OCI-LY1 (cell line): Measurements from ENCODE around the gene NKD1.

Experiments
- H2AFZ ChIP-seq: fragments of 200-600 bp; sonication (generic), shearing (Covaris generic); 2 replicates; pipeline ENCODE4 v1.6.0; 2014; ENCODE audit warnings: antibody characterized with exemption, mild to moderate bottlenecking, low read length
- H3F3A ChIP-seq: fragments of 200-600 bp; sonication (generic), shearing (Covaris generic); 2 replicates; pipeline ENCODE4 v1.6.0; 2014; ENCODE audit warnings: mild to moderate bottlenecking, antibody characterized with exemption, low read length, moderate library complexity; ENCODE audit not compliant: insufficient read depth
- H3K27ac ChIP-seq: fragments of 200-600 bp; sonication (generic); 2 replicates; pipeline ENCODE4 v1.5.1; 2014; ENCODE audit warnings: low read length, mixed run types, mild to moderate bottlenecking, low read depth; ENCODE audit not compliant: poor library complexity, severe bottlenecking
- H3K27me3 ChIP-seq: fragments of 200-600 bp; sonication (generic); 2 replicates; pipeline ENCODE4 v1.6.0; 2014; ENCODE audit warnings: antibody characterized with exemption, mild to moderate bottlenecking, low read length, moderate library complexity; ENCODE audit not compliant: insufficient read depth
- H3K36me3 ChIP-seq: fragments of 200-600 bp; sonication (generic); 2 replicates; pipeline ENCODE4 v1.6.1; 2014; ENCODE audit warnings: mild to moderate bottlenecking, antibody characterized with exemption, low read length, moderate library complexity, mixed read lengths; ENCODE audit not compliant: insufficient read depth
- H3K4me1 ChIP-seq: fragments of 200-600 bp; sonication (generic); 2 replicates; pipeline ENCODE4 v1.5.1; 2014; ENCODE audit warnings: mild to moderate bottlenecking, low read length, moderate library complexity; ENCODE audit not compliant: insufficient read depth, severe bottlenecking
- H3K4me2 ChIP-seq: fragments of 200-600 bp; sonication (generic), shearing (Covaris generic); 2 replicates; pipeline ENCODE4 v1.6.1; 2014; ENCODE audit warnings: low read length
- H3K4me3 ChIP-seq: fragments of 200-600 bp; sonication (generic); 2 replicates; pipeline ENCODE4 v1.5.1; 2014; ENCODE audit warnings: low read length, low read depth, mild to moderate bottlenecking, mixed read lengths; ENCODE audit not compliant: poor library complexity, severe bottlenecking
- H3K79me2 ChIP-seq: fragments of 200-600 bp; shearing (Covaris generic); 2 replicates; pipeline ENCODE4 v1.6.1; 2016; ENCODE audit warnings: mixed run types, low read length, mixed read lengths; ENCODE audit not compliant: insufficient read depth
- H3K9ac ChIP-seq: fragments of 200-600 bp; sonication (generic), shearing (Covaris generic); 2 replicates; pipeline ENCODE4 v1.6.1; 2014; ENCODE audit warnings: mild to moderate bottlenecking, low read length, mixed read lengths
- H3K9me2 ChIP-seq: fragments of 200-600 bp; sonication (generic), shearing (Covaris generic); 2 replicates; pipeline ENCODE4 v1.6.1; 2014; ENCODE audit warnings: low read depth, mild to moderate bottlenecking, low read length, mixed read lengths
- H3K9me3 ChIP-seq: fragments of 200-600 bp; shearing (Covaris generic); 2 replicates; pipeline ENCODE4 v1.6.1; 2014; ENCODE audit warnings: low read length, mixed read lengths
- H4K20me1 ChIP-seq: fragments of 200-600 bp; sonication (generic), shearing (Covaris generic); 2 replicates; pipeline ENCODE4 v1.6.0; 2016; ENCODE audit warnings: mild to moderate bottlenecking, low read length; ENCODE audit not compliant: insufficient read depth
- CTCF ChIP-seq: fragments of 200-600 bp; sonication (generic), shearing (Covaris generic); IDR thresholded peaks from 2 replicates; pipeline ENCODE4 v1.5.1; 2017; ENCODE audit warnings: mild to moderate bottlenecking, antibody characterized with exemption, low read length, moderate library complexity, mixed read lengths
- EZH2 ChIP-seq: fragments of 200-600 bp; sonication (generic), shearing (Covaris generic); IDR thresholded peaks from 2 replicates; pipeline ENCODE4 v1.8.0; 2017; ENCODE audit warnings: borderline replicate concordance, mixed run types, mild to moderate bottlenecking, antibody characterized with exemption, low read length, moderate library complexity, mixed read lengths

The NKD1 gene

GRCh38 chr16:50534091-50534490, 14.1 kb upstream of the NKD1 start:
- TF ChIP-seq EZH2: no peak
- no peak for TF ChIP-seq CTCF
- H3K27ac ChIP-seq: no peak overlapping the region

GRCh38 chr16:50534556-50534955, 13.6 kb upstream of the NKD1 start:
- no peaks in the 10 kb centered on the region for H3F3A ChIP-seq
- H3K36me3 ChIP-seq: no peaks in the 10 kb centered on the region
- no peak overlapping the region for H2AFZ ChIP-seq
- H3K9ac ChIP-seq: no peak overlapping the region
- no peaks in the 10 kb centered on the region for H3K9me3 ChIP-seq
- H3K9me2 ChIP-seq: no peaks in the 10 kb centered on the region
- no peak overlapping the region for H3K4me2 ChIP-seq
- TF ChIP-seq CTCF (no peak), EZH2 (no peak)
- H3K4me1 ChIP-seq: no peaks in the 10 kb centered on the region
- no peak overlapping the region for H3K4me3 ChIP-seq
- H3K27me3 ChIP-seq: no peaks in the 10 kb centered on the region; the same call in 1 of the 2 replicates
- no peaks in the 10 kb centered on the region for H3K79me2 ChIP-seq
- no peak overlapping the region for H3K27ac ChIP-seq
- no peaks in the 10 kb centered on the region for H4K20me1 ChIP-seq

More at GRCh38 chr16:50534091-50534490, 14.1 kb upstream of the NKD1 start:
- Histone ChIP-seq H3K36me3 (no peaks in the 10 kb centered on the region), H2AFZ (no peak overlapping the region), H3K79me2 (no peaks in the 10 kb centered on the region), H3K4me3 (no peak overlapping the region), H3K9me2 (no peaks in the 10 kb centered on the region), H3K9ac (no peak overlapping the region), H3K4me1 (no peaks in the 10 kb centered on the region), H3K9me3 (no peaks in the 10 kb centered on the region), H3F3A (no peaks in the 10 kb centered on the region), H3K27me3 (no peaks in the 10 kb centered on the region; the same call in 1 of the 2 replicates), H3K4me2 (no peak overlapping the region), H4K20me1 (no peaks in the 10 kb centered on the region)

GRCh38 chr16:50534958-50535357, 13.2 kb upstream of the NKD1 start:
- H3K4me3 ChIP-seq: no peak overlapping the region
- TF ChIP-seq EZH2 (no peak), CTCF (no peak)

More at GRCh38 chr16:50534958-50535357, 13.2 kb upstream of the NKD1 start:
- H3F3A ChIP-seq: no peaks in the 10 kb centered on the region
- no peaks in the 10 kb centered on the region for H3K9me2 ChIP-seq
- no peaks in the 10 kb centered on the region; the same call in 1 of the 2 replicates for H3K27me3 ChIP-seq
- no peak overlapping the region for H3K4me2 ChIP-seq
- no peaks in the 10 kb centered on the region for H4K20me1 ChIP-seq
- H3K27ac ChIP-seq: no peak overlapping the region
- no peaks in the 10 kb centered on the region for H3K36me3 ChIP-seq
- H2AFZ ChIP-seq: no peak overlapping the region
- H3K79me2 ChIP-seq: no peaks in the 10 kb centered on the region
- no peaks in the 10 kb centered on the region for H3K4me1 ChIP-seq
- no peaks in the 10 kb centered on the region for H3K9me3 ChIP-seq
- H3K9ac ChIP-seq: no peak overlapping the region
